Measurements from ENCODE around the gene PRRT4. TPM values are rescaled to one million over a fixed set of nuclear protein-coding genes. Genes with fewer than 3 reads are reported as not detected.

Gene PRRT4
- total RNA-seq, 1 experiment from 2014 or later, result 0.24 TPM

- Histone ChIP-seq H4K8ac (replicated peaks; ENCODE audit: insufficient read length, low read depth, low read length) (no peak overlapping the region), H4K20me1 (ENCODE audit: control insufficient read depth, insufficient read depth, insufficient read length) (no peaks in the 10 kb centered on the region), H3K79me1 (ENCODE audit: insufficient read depth, low read depth, low read length, poor library complexity, severe bottlenecking) (no peaks in the 10 kb centered on the region), H3K27ac (ENCODE audit: insufficient read length, low read depth, low read length) (no peak overlapping the region), H3K9ac (ENCODE audit: extremely low read depth, insufficient read length, low read length) (no peak overlapping the region), H2AK5ac (ENCODE audit: insufficient read length, low read length) (no peak overlapping the region), H3K27me3 (ENCODE audit: insufficient read depth, low read length) (no peaks in the 10 kb centered on the region), H2BK120ac (ENCODE audit: low read depth, low read length, poor library complexity, severe bottlenecking) (no peak overlapping the region), H3K4me2 (ENCODE audit: insufficient read depth, insufficient read length, low read length) (no peak overlapping the region), H3K23me2 (ENCODE audit: insufficient read length, low read depth, low read length, poor library complexity, severe bottlenecking) (no peaks in the 10 kb centered on the region), H3K9me3 (ENCODE audit: control insufficient read depth, low read depth, low read length) (no peaks in the 10 kb centered on the region), H3K4ac (ENCODE audit: low read depth, low read length) (no peak overlapping the region), H2BK12ac (ENCODE audit: insufficient read length, low read depth, low read length) (no peak overlapping the region), H3K4me1 (ENCODE audit: insufficient read depth, low read length) (peaks cover 11% of the 10 kb centered on the region; the same call in 1 of the 2 replicates), H2BK20ac (ENCODE audit: low read depth, low read length, poor library complexity, severe bottlenecking) (no peak overlapping the region), H4K91ac (ENCODE audit: insufficient read length, low read depth, low read length) (no peak overlapping the region), H3K14ac (ENCODE audit: insufficient read depth, low read length) (no peak overlapping the region), H2AFZ (ENCODE audit: low read length) (no peak overlapping the region), H3K56ac (ENCODE audit: insufficient read length, low read depth, low read length) (no peak overlapping the region), H3K79me2 (ENCODE audit: insufficient read depth, low read length) (no peaks in the 10 kb centered on the region), H4K5ac (ENCODE audit: insufficient read length, low read depth, low read length) (no peak overlapping the region), H3K23ac (ENCODE audit: insufficient read length, low read depth, low read length) (no peak overlapping the region), H3T11ph (ENCODE audit: low read length) (no peak overlapping the region), H2BK5ac (ENCODE audit: insufficient read length, low read length) (no peak overlapping the region), H3K18ac (ENCODE audit: insufficient read length, low read depth, low read length) (no peak overlapping the region), H2BK15ac (ENCODE audit: low read depth, low read length) (no peak overlapping the region)
- Mint-ChIP-seq H3K27me3 (ENCODE audit: low read depth) (no peaks in the 10 kb centered on the region), H3K4me1 (peaks cover 34 to 38% of the 10 kb centered on the region in 2 experiments), H3K27ac (peak overlapping the region in 1 of 3 experiments; percentile 70; a peak in 2 of 7 replicates), H3K4me3 (no peak overlapping the region), H3K9me3 (peaks cover 0 to 2% of the 10 kb centered on the region in 2 experiments; a peak in 2 of 5 replicates), H3K36me3 (ENCODE audit: insufficient read depth in 1 of 3, low read depth in 3 of 3) (peaks cover 19 to 37% (median 26%) of the 10 kb centered on the region in 3 experiments)
- no CpG with 5 or more reads among the region's 10 CpGs for WGBS (ENCODE audit: extremely low coverage, insufficient read length, low lambda C conversion rate)
- no peak for DNase-seq
- TF ChIP-seq CTCF (conservative IDR thresholded peaks at IDR 0.05), result no peak
These were observed 59.4 kb downstream of the PRRT4 start for GRCh38 chr7:128302139-128302538.

Other genes starting within 250 kb of the PRRT4 start
- gene LEP, start 120.4 kb downstream of the PRRT4 start, total RNA-seq (2021), result not detected in 2 replicates
- gene RBM28, start 17.8 kb downstream of the PRRT4 start, total RNA-seq (2021), result 67.5 and 70.0 TPM in 2 replicates
- 32.7 and 35.2 TPM in 2 replicates for gene IMPDH1, start 48.3 kb upstream of the PRRT4 start, total RNA-seq (2021)
- 23.1 and 23.3 TPM in 2 replicates for gene HILPDA, start 94.2 kb upstream of the PRRT4 start, total RNA-seq (2021)
- 44.3 and 49.6 TPM in 2 replicates for gene METTL2B, start 115.1 kb upstream of the PRRT4 start, total RNA-seq (2021)

Data from H9 (cell line).